AG04449 (cell line): ENCODE measurements around the gene VPS37C.

ENCODE experiments used
- CTCF ChIA-PET: fragments of 350-600 bp; formaldehyde crosslinking; extraction: SDS; loops from one replicate; lab custom pipeline; 2021; ENCODE audit warnings: antibody characterized with exemption; lab: Yijun Ruan, JAX
- POLR2A ChIA-PET: fragments of 400-600, 350-600 bp; formaldehyde crosslinking; extraction: SDS; loops from one replicate; lab custom pipeline; 2020; ENCODE audit warnings: antibody characterized with exemption, inconsistent platforms; lab: Yijun Ruan, JAX
- DNase-seq: peaks from one replicate; pipeline ENCODE4 v3.0.0-alpha.2; 2010; ENCODE audit warnings: low read depth, low spot score
- H3K4me3 ChIP-seq: 2 replicates; pipeline ENCODE4 v1.5.1; 2011; ENCODE audit warnings: low read depth, mild to moderate bottlenecking, control low read depth, low read length
- TF ChIP-seq, protein P1 (sequence below): IDR thresholded peaks from one replicate; pipeline ENCODE4 v1.5.1; 2011; ENCODE audit warnings: mild to moderate bottlenecking, moderate library complexity, low read length, control low read depth, inconsistent platforms; ENCODE audit not compliant: insufficient read depth; ENCODE audit errors: missing control alignments

The VPS37C gene

DNA sequence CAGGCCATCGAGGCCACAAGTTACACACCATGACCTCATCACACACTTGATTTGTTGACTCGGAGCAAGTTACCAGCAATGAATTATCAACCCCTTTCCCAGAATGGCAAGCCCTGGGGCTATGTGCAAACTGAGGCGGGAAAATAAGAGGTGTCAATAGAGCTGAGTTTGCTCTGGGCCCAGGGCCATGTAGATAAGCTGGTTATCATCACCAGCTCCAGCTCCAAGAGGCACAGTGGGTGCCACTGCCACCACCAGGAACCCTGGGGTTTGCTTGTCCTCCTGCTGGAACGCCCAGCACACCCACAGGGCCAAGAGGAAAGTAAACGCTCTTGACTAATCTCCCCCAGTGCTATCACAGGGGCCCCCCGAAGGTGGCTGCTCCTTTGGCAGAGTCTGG, 13.0 kb upstream of the VPS37C start:
- TF ChIP-seq, protein P1, sequence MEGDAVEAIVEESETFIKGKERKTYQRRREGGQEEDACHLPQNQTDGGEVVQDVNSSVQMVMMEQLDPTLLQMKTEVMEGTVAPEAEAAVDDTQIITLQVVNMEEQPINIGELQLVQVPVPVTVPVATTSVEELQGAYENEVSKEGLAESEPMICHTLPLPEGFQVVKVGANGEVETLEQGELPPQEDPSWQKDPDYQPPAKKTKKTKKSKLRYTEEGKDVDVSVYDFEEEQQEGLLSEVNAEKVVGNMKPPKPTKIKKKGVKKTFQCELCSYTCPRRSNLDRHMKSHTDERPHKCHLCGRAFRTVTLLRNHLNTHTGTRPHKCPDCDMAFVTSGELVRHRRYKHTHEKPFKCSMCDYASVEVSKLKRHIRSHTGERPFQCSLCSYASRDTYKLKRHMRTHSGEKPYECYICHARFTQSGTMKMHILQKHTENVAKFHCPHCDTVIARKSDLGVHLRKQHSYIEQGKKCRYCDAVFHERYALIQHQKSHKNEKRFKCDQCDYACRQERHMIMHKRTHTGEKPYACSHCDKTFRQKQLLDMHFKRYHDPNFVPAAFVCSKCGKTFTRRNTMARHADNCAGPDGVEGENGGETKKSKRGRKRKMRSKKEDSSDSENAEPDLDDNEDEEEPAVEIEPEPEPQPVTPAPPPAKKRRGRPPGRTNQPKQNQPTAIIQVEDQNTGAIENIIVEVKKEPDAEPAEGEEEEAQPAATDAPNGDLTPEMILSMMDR: no peak
- ChIA-PET CTCF (interaction anchor here (0.9 to 1.7 kb wide), 11 partner anchors 8 to 342 kb away, joined by 3 to 16 read pairs (median 4); no protein-coding TSS in a partner anchor), POLR2A (no interaction called here)
- H3K4me3 ChIP-seq: no peak overlapping the region
- no peak for DNase-seq

DNA sequence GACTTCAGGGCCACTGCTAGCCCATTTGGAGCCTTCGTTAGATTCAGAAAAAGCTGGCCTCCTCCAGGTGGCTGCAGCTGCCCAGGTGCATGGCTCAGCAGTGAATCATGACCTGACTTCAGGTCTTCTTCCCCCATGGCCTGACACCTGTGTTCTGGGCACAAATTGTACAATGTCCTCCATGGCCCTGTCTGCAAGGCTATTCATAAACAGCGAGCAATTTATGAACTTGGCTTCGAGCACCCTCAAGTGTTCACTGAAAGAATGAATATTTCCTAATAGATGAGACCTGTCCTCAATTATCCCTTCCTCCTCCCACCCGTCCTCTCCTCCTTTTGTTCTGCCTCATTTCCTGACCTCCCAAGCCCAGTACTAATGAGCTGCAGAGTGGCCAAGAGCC, 12.2 kb upstream of the VPS37C start:
- no peak overlapping the region for H3K4me3 ChIP-seq
- TF ChIP-seq, protein P1: no peak
- POLR2A ChIA-PET: no interaction called here
- no peak for DNase-seq
- CTCF ChIA-PET: interaction anchor here (0.7 to 1.7 kb wide), 13 partner anchors 9 to 342 kb away, joined by 3 to 16 read pairs (median 4); no protein-coding TSS in a partner anchor

DNA sequence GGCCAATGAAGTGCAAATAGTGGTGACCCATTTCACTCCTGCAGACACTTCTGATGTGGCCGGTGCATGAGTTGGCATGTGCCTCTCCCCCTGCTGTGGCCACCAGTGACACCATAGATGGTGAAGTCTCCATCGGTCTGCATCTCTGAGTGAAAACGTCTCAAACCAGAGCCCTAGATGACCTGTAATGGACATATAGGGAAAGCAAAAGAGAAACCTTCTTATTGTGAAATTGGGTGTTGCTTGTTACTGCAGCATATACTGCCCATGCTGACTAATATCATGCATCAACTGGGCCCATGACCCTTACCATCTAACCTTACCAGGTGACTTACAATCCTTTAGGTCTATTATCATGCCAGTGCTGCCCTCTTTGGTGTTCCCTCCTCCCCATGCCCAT, 11.7 kb upstream of the VPS37C start:
- POLR2A ChIA-PET: no interaction called here
- DNase-seq: no peak
- no peak overlapping the region for H3K4me3 ChIP-seq
- TF ChIP-seq, protein P1: no peak
- CTCF ChIA-PET: interaction anchor here (1.0 to 1.7 kb wide), 7 partner anchors 9 to 341 kb away, joined by 3 to 12 read pairs (median 4); no protein-coding TSS in a partner anchor

DNA sequence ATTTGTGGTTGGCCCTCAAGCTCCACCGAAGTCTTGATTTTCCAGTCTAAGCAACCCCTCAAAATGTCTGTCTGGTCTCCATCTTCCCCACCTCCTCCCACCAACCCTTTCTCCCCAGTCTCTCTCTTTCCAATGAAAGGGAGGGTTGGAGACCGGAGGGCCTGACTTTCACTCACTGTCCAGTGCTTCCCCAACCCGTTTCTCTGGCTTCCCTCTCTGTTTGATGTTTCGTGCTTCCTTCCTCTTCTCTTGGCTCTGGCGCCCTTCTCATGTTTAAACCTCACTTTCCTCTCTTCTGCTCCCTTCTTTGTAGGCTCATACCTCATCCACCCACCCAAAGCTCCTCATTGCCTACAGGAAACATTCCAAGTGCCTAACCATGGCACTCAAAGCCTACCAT, 11.1 kb upstream of the VPS37C start:
- ChIA-PET POLR2A (no interaction called here), CTCF (interaction anchor here (1.0 to 4.5 kb wide), 6 partner anchors 15 to 341 kb away, joined by 3 to 26 read pairs (median 6); no protein-coding TSS in a partner anchor)
- H3K4me3 ChIP-seq: no peak overlapping the region
- TF ChIP-seq, protein P1: no peak
- no peak for DNase-seq

DNA sequence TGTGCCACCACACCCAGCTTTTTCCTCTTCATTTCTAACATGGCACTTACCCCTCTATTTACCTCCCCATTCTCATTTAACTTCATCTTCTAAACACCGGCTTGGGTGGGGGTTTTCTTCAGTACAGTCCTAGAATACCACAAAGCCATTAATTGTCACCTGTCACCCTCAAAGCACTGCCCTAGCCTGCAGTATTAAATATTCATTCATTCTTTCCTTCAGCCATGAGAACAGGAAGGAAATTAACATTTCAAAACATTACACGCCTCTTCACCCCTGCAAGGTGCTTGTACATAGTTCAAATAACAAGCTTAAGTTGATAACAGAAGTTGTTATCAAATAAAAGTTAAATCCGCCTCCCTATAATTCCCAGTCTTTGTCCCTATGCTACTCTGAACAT, 10.7 kb upstream of the VPS37C start:
- TF ChIP-seq, protein P1: no peak
- CTCF ChIA-PET: interaction anchor here (1.0 to 4.5 kb wide), 5 partner anchors 16 to 341 kb away, joined by 3 to 26 read pairs (median 7); no protein-coding TSS in a partner anchor
- POLR2A ChIA-PET: no interaction called here

DNA sequence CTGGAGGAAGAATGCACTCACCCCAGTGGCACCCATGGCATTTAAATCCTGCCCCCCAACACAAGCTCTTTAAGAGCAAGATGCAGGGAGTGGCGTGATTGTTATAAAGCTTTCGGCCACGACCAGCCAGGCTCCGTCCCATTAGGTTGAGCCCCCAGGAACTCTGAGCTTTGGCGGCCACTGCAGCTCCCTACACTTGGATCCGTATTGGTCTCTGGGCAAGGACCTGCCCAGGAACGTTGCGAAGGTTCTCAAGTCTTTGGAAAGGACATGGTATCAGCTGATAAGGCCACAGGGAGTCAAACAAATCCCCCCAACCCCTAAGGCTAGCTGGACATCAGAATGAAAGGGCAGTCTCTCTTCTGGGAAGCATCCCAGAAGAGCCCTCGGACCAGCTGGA, 9.3 kb upstream of the VPS37C start:
- POLR2A ChIA-PET: no interaction called here
- no peak overlapping the region for H3K4me3 ChIP-seq
- TF ChIP-seq, protein P1: no peak
- DNase-seq: no peak
- CTCF ChIA-PET: interaction anchor here (0.7 to 4.5 kb wide), 8 partner anchors 10 to 394 kb away, joined by 3 to 26 read pairs (median 3); no protein-coding TSS in a partner anchor

More for the DNA sequence above, 10.7 kb upstream of the VPS37C start:
- H3K4me3 ChIP-seq: no peak overlapping the region
- no peak for DNase-seq
